ENCODE data around the gene SLC39A9. TPM values are rescaled to one million over a fixed set of nuclear protein-coding genes. Genes with fewer than 3 reads are reported as not detected.

Gene SLC39A9
- polyA plus RNA-seq (2011; rRNA removed): 116 and 125 TPM in 2 replicates
- 29.1 and 37.7 TPM in 2 replicates for polyA plus RNA-seq (2012; cell fraction: cytosol; rRNA removed)
- polyA plus RNA-seq (2012; cell fraction: nucleus; rRNA removed): 20.6 and 28.0 TPM in 2 replicates
- polyA plus RNA-seq (2017; fragmentation: RNase III; extraction: RNeasy Plus Mini Kit Qiagen cat#74134 plus additional on column Dnase treatment): 40.6 to 42.1 TPM (median 41.7 TPM) in 3 replicates
- 247 and 265 TPM in 2 replicates for polyA minus RNA-seq (2011; rRNA and poly(A)+ RNA removed)

- ChIA-PET CTCF (interaction anchor here (0.9 to 1.7 kb wide), 5 partner anchors 15 to 155 kb away, joined by 3 to 5 read pairs (median 4); no protein-coding TSS in a partner anchor), POLR2A (interaction anchor here (0.6 to 1.8 kb wide), 13 partner anchors 10 to 369 kb away, joined by 3 to 10 read pairs (median 3); partner anchors contain the start of genes EXD2, GALNT16 and SRSF5)
- ATAC-seq (peak; percentile 96 to 98), FAIRE-seq (peak; percentile 86), DNase-seq (ENCODE audit: low read depth in 1 of 2, low spot score in 1 of 2) (peak; percentile 96 to 98)
- Histone ChIP-seq H3K4me1 (peaks cover 38% of the 10 kb centered on the region), H3K27ac (peak within 1 kb of the TSS; percentile 96 to 97), H3K4me2 (peak within 1 kb of the TSS; percentile 99), H3K4me3 (peak within 1 kb of the TSS; percentile 92), H3K9me3 (no peaks in the 10 kb centered on the region)
- WGBS (ENCODE audit: missing lambda C conversion rate): under 1% methylated on average over 42 of the region's 53 CpGs
- TF ChIP-seq HOXA7 (CRISPR knock-in tag; IDR thresholded peaks at IDR 0.05): no peak
- no peak; the same call in 1 of the 2 replicates for TF ChIP-seq HOXB13 (CRISPR knock-in tag; IDR thresholded peaks at IDR 0.05; ENCODE audit: low read depth)
- no peak for TF ChIP-seq CBX2 (IDR thresholded peaks at IDR 0.05; ENCODE audit: borderline replicate concordance, low read depth)
- TF ChIP-seq ESRRA (IDR thresholded peaks at IDR 0.05; ENCODE audit: borderline replicate concordance, low read length): 0 out of 2 replicates have a peak, but pooled peaks have one; percentile 3
- TF ChIP-seq HDAC2 (IDR thresholded peaks at IDR 0.05): no peak
- no peak for TF ChIP-seq CBX8 (IDR thresholded peaks at IDR 0.05)
- no peak for TF ChIP-seq ELK1 (IDR thresholded peaks at IDR 0.05; ENCODE audit: low read depth, low read length)
- TF ChIP-seq REST (IDR thresholded peaks at IDR 0.05): peak; percentile 87
- no peak for TF ChIP-seq MAFK (IDR thresholded peaks at IDR 0.05; ENCODE audit: partially characterized antibody)
- no peak; the same call in 1 of the 2 replicates for TF ChIP-seq GATA3 (IDR thresholded peaks at IDR 0.05; ENCODE audit: borderline replicate concordance)
- TF ChIP-seq HES2 (IDR thresholded peaks at IDR 0.05): no peak
- no peak for TF ChIP-seq ZC3H11A (IDR thresholded peaks at IDR 0.05)
- TF ChIP-seq KDM5A (IDR thresholded peaks at IDR 0.05): 0 out of 2 replicates have a peak, but pooled peaks have one; percentile 19
- no peak for TF ChIP-seq TFCP2L1 (CRISPR knock-in tag; IDR thresholded peaks at IDR 0.05)
- no peak for TF ChIP-seq NR3C1 (IDR thresholded peaks at IDR 0.05)
- TF ChIP-seq, protein P1, sequence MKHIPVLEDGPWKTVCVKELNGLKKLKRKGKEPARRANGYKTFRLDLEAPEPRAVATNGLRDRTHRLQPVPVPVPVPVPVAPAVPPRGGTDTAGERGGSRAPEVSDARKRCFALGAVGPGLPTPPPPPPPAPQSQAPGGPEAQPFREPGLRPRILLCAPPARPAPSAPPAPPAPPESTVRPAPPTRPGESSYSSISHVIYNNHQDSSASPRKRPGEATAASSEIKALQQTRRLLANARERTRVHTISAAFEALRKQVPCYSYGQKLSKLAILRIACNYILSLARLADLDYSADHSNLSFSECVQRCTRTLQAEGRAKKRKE (CRISPR knock-in tag; IDR thresholded peaks at IDR 0.05; ENCODE audit: low read depth): no peak; the same call in 1 of the 2 replicates
- 0 out of 2 replicates have a peak, but pooled peaks have one; percentile 66 for TF ChIP-seq HOXB5 (CRISPR knock-in tag; IDR thresholded peaks at IDR 0.05)
- no peak for TF ChIP-seq EHMT2 (IDR thresholded peaks at IDR 0.05; ENCODE audit: low read depth)
- no peak for TF ChIP-seq CTCF (IDR thresholded peaks at IDR 0.05)
- no peak for TF ChIP-seq RARB (CRISPR knock-in tag; IDR thresholded peaks at IDR 0.05)
- TF ChIP-seq ZFP36 (IDR thresholded peaks at IDR 0.05; ENCODE audit: borderline replicate concordance, partially characterized antibody): no peak
- no peak for TF ChIP-seq ZSCAN20 (CRISPR knock-in tag; IDR thresholded peaks at IDR 0.05)
- no peak; the same call in 1 of the 2 replicates for TF ChIP-seq RFX5 (IDR thresholded peaks at IDR 0.05)
- TF ChIP-seq SREBF2 (IDR thresholded peaks at IDR 0.05): no peak
- TF ChIP-seq, protein P2, sequence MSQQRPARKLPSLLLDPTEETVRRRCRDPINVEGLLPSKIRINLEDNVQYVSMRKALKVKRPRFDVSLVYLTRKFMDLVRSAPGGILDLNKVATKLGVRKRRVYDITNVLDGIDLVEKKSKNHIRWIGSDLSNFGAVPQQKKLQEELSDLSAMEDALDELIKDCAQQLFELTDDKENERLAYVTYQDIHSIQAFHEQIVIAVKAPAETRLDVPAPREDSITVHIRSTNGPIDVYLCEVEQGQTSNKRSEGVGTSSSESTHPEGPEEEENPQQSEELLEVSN (IDR thresholded peaks at IDR 0.05; ENCODE audit: borderline replicate concordance, low read depth): peak; percentile 42
- TF ChIP-seq CHD2 (IDR thresholded peaks at IDR 0.05; ENCODE audit: low read length, partially characterized antibody): peak; percentile 93
- TF ChIP-seq RNF2 (IDR thresholded peaks at IDR 0.05; ENCODE audit: borderline replicate concordance, low read depth): no peak
- no peak for TF ChIP-seq ZNF302 (CRISPR knock-in tag; IDR thresholded peaks at IDR 0.05)
- TF ChIP-seq, protein P3, sequence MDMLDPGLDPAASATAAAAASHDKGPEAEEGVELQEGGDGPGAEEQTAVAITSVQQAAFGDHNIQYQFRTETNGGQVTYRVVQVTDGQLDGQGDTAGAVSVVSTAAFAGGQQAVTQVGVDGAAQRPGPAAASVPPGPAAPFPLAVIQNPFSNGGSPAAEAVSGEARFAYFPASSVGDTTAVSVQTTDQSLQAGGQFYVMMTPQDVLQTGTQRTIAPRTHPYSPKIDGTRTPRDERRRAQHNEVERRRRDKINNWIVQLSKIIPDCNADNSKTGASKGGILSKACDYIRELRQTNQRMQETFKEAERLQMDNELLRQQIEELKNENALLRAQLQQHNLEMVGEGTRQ (IDR thresholded peaks at IDR 0.05): no peak
- TF ChIP-seq JUN (IDR thresholded peaks at IDR 0.05): peak; percentile 90 to 91
Observed at GRCh38 chr14:69398053-69398817, at the start of gene SLC39A9, which contains the start of gene ERH. SLC39A9 (plus strand) TSS chr14:69398692; CDS start chr14:69399370, 678 bp downstream. ERH (minus strand) TSS chr14:69398299; CDS start chr14:69398233, 66 bp downstream.
